Calu3 (cell line): ENCODE data around the gene VDR. TPM values are rescaled to one million over a fixed set of nuclear protein-coding genes. Genes with fewer than 3 reads are reported as not detected.

Source experiments
- BruUV-seq: library from RNA; stranded (reverse); fragments of 400-500 nt; replicated peaks from 2 replicates; lab custom pipeline; 2021; lab: Mats Ljungman, UMichigan
- CTCF ChIA-PET: fragments of 300-600 bp; sonication (Branson Sonifier 250); formaldehyde crosslinking; loops from one replicate; lab custom pipeline; 2022; ENCODE audit warnings: antibody characterized with exemption; lab: Charles Lee
- DNase-seq: peaks from one replicate; pipeline ENCODE4 v3.0.0; 2022
- H3K27ac Mint-ChIP-seq: one replicate; pipeline ENCODE4 v1.8.0; 2022; ENCODE audit warnings: mixed read lengths; ENCODE audit not compliant: unreplicated experiment
- H3K27me3 Mint-ChIP-seq: one replicate; pipeline ENCODE4 v1.8.0; 2022; ENCODE audit warnings: mixed read lengths; ENCODE audit not compliant: unreplicated experiment
- H3K36me3 Mint-ChIP-seq: one replicate; pipeline ENCODE4 v1.8.0; 2022; ENCODE audit warnings: mild to moderate bottlenecking, moderate library complexity, mixed read lengths; ENCODE audit not compliant: insufficient read depth, unreplicated experiment
- H3K4me1 Mint-ChIP-seq: one replicate; pipeline ENCODE4 v1.8.0; 2022; ENCODE audit warnings: mild to moderate bottlenecking, low read depth, mixed read lengths; ENCODE audit not compliant: unreplicated experiment
- H3K4me3 Mint-ChIP-seq: one replicate; pipeline ENCODE4 v1.8.0; 2022; ENCODE audit warnings: mild to moderate bottlenecking, low read depth, moderate library complexity, mixed read lengths; ENCODE audit not compliant: unreplicated experiment
- H3K9me3 Mint-ChIP-seq: one replicate; pipeline ENCODE4 v1.8.0; 2022; ENCODE audit warnings: low read depth, mixed read lengths; ENCODE audit not compliant: unreplicated experiment
- CTCF ChIP-seq: fragments of 200-600 bp; IDR thresholded peaks from one replicate; pipeline ENCODE4 v1.8.0; 2022; ENCODE audit warnings: antibody characterized with exemption; ENCODE audit not compliant: unreplicated experiment
- intact Hi-C: fragments of 100-400 bp; cut with micrococcal nuclease; formaldehyde crosslinking; loops from one replicate; pipeline ENCODE4 v1.10.0; 2022; ENCODE audit not compliant: unreplicated experiment
- total RNA-seq: library from RNA; stranded (reverse); gene quantifications from 2 replicates; pipeline ENCODE4 v1.2.3, GENCODE V29; 2022

The VDR gene
- total RNA-seq, 1 experiment from 2014 or later = 10.1 TPM

- no peak for DNase-seq
- TF ChIP-seq CTCF = no peak
- no TSS peak for BruUV-seq
- Mint-ChIP-seq H3K9me3 (no peaks in the 10 kb centered on the region), H3K27me3 (no peaks in the 10 kb centered on the region), H3K4me3 (no peak overlapping the region), H3K4me1 (peaks cover 7% of the 10 kb centered on the region), H3K27ac (no peak overlapping the region), H3K36me3 (no peaks in the 10 kb centered on the region)
- CTCF ChIA-PET = no interaction called here
- intact Hi-C loops = no loop called here
Measured at GRCh38 chr12:47862167-47862750, 42.5 kb downstream of the VDR start.

GRCh38 chr12:47860873-47861272, 43.9 kb downstream of the VDR start:
- no peak for DNase-seq
- BruUV-seq = no TSS peak
- CTCF ChIA-PET = no interaction called here

GRCh38 chr12:47860279-47860841, 44.4 kb downstream of the VDR start:
- H3K4me1 Mint-ChIP-seq = peaks cover 7% of the 10 kb centered on the region
- no peak overlapping the region for H3K27ac Mint-ChIP-seq
- no peak for TF ChIP-seq CTCF
- no peaks in the 10 kb centered on the region for H3K9me3 Mint-ChIP-seq
- CTCF ChIA-PET = no interaction called here
- H3K36me3 Mint-ChIP-seq = no peaks in the 10 kb centered on the region
- BruUV-seq = no TSS peak
- no peaks in the 10 kb centered on the region for H3K27me3 Mint-ChIP-seq
- DNase-seq = no peak
- no peak overlapping the region for H3K4me3 Mint-ChIP-seq
- intact Hi-C loops = no loop called here

More at GRCh38 chr12:47860873-47861272, 43.9 kb downstream of the VDR start:
- intact Hi-C loops = no loop called here
- Mint-ChIP-seq H3K27ac (no peak overlapping the region), H3K27me3 (no peaks in the 10 kb centered on the region), H3K4me3 (no peak overlapping the region), H3K9me3 (no peaks in the 10 kb centered on the region), H3K36me3 (no peaks in the 10 kb centered on the region), H3K4me1 (peaks cover 7% of the 10 kb centered on the region)
- no peak for TF ChIP-seq CTCF

- Mint-ChIP-seq H3K36me3 (no peaks in the 10 kb centered on the region), H3K9me3 (no peaks in the 10 kb centered on the region), H3K27ac (no peak overlapping the region), H3K4me1 (peaks cover 7% of the 10 kb centered on the region), H3K4me3 (no peak overlapping the region), H3K27me3 (no peaks in the 10 kb centered on the region)
- no peak for DNase-seq
- CTCF ChIA-PET = no interaction called here
- BruUV-seq = no TSS peak
- no peak for TF ChIP-seq CTCF
- intact Hi-C loops = no loop called here
Measured at GRCh38 chr12:47858511-47859266, 46.1 kb downstream of the VDR start.
